H1 (cell line): ENCODE measurements around the gene DAO. TPM values are rescaled to one million over a fixed set of nuclear protein-coding genes. Genes with fewer than 3 reads are reported as not detected.

Experiments
- CTCF ChIA-PET: fragments of 300-600 bp; sonication (Branson Sonifier 250); formaldehyde crosslinking; loops from one replicate; lab custom pipeline; 2021; ENCODE audit not compliant: partially characterized antibody; lab: Charles Lee
- POLR2A ChIA-PET: fragments of 300-600 bp; sonication (Branson Sonifier 250); formaldehyde crosslinking; loops from one replicate; lab custom pipeline; 2021; ENCODE audit warnings: inconsistent platforms; ENCODE audit not compliant: partially characterized antibody; lab: Charles Lee
- DNase-seq, 2 experiments: peaks; one replicate each; pipeline versions ENCODE4 v3.0.0 to v3.0.0-alpha.2; 2010 to 2022; ENCODE audit warnings: low spot score in 2 of 2, low read depth in 1 of 2, mixed read lengths in 1 of 2
- FAIRE-seq: peaks from 2 replicates; lab custom pipeline; 2011; peaks lifted over from hg19 to GRCh38; lab: Jason Lieb, UNC
- H2AFZ ChIP-seq: 2 replicates; pipeline ENCODE4 v1.8.1; 2012; ENCODE audit warnings: low read length, inconsistent platforms
- H2AK5ac ChIP-seq: 2 replicates; pipeline ENCODE4 v1.6.1; 2013; ENCODE audit warnings: low read depth, low read length
- H2BK120ac ChIP-seq: replicated peaks from 2 replicates; pipeline ENCODE3; 2013; ENCODE audit warnings: low read depth, low read length, inconsistent platforms
- H2BK12ac ChIP-seq: 2 replicates; pipeline ENCODE4 v1.6.1; 2013; ENCODE audit warnings: low read depth, low read length
- H2BK15ac ChIP-seq: 2 replicates; pipeline ENCODE4 v1.6.1; 2013; ENCODE audit warnings: low read length
- H2BK20ac ChIP-seq: 2 replicates; pipeline ENCODE4 v1.6.1; 2013; ENCODE audit warnings: low read length
- H2BK5ac ChIP-seq: 2 replicates; pipeline ENCODE4 v1.6.1; 2013; ENCODE audit warnings: low read depth, low read length
- H3K14ac ChIP-seq: 2 replicates; pipeline ENCODE4 v1.6.1; 2013; ENCODE audit warnings: inconsistent platforms; ENCODE audit not compliant: insufficient read length
- H3K18ac ChIP-seq: 2 replicates; pipeline ENCODE4 v1.6.1; 2013; ENCODE audit warnings: low read length; ENCODE audit errors: extremely low read depth
- H3K23ac ChIP-seq: 2 replicates; pipeline ENCODE4 v1.6.1; 2013; ENCODE audit warnings: inconsistent platforms; ENCODE audit not compliant: insufficient read length
- H3K23me2 ChIP-seq: 2 replicates; pipeline ENCODE4 v1.6.1; 2013; ENCODE audit warnings: low read depth, low read length
- H3K27ac ChIP-seq: 2 replicates; pipeline ENCODE4 v1.6.1; 2011; ENCODE audit warnings: low read depth, low read length, inconsistent platforms
- H3K27me3 ChIP-seq, 4 experiments: replicated peaks in 1 of 4; 1 replicate in 1 of 4; 2 replicates in 3 of 4; pipeline versions ENCODE4 v1.6.1 to v1.8.1; 2011 to 2013; ENCODE audit warnings: low read length in 3 of 4, mild to moderate bottlenecking in 3 of 4, inconsistent platforms in 2 of 4, mixed read lengths in 2 of 4, moderate library complexity in 1 of 4; ENCODE audit not compliant: control insufficient read depth in 3 of 4, insufficient read depth in 3 of 4; ENCODE audit errors: extremely low read depth in 1 of 4
- H3K36me3 ChIP-seq, 4 experiments: 2 replicates each; pipeline versions ENCODE4 v1.6.1 to v1.8.1; 2011 to 2013; ENCODE audit warnings: mild to moderate bottlenecking in 4 of 4, low read length in 3 of 4, moderate library complexity in 2 of 4, control low read depth in 1 of 4, inconsistent platforms in 1 of 4; ENCODE audit not compliant: insufficient read depth in 4 of 4, control insufficient read depth in 2 of 4
- H3K4ac ChIP-seq: replicated peaks from 2 replicates; pipeline ENCODE3; 2013; ENCODE audit warnings: low read length, low read depth, mixed read lengths, inconsistent platforms; ENCODE audit not compliant: insufficient read length
- H3K4me1 ChIP-seq, 4 experiments: replicated peaks in 1 of 4; 1 replicate in 1 of 4; 2 replicates in 3 of 4; pipeline versions ENCODE4 v1.6.1 to v1.8.1; 2011 to 2013; ENCODE audit warnings: low read length in 3 of 4, inconsistent platforms in 2 of 4, mixed read lengths in 1 of 4; ENCODE audit not compliant: insufficient read depth in 4 of 4, control insufficient read depth in 3 of 4
- H3K4me2 ChIP-seq, 2 experiments: 2 replicates each; pipeline versions ENCODE4 v1.6.1 to v1.8.1; 2011 to 2013; ENCODE audit warnings: low read depth in 2 of 2, low read length in 2 of 2, control low read depth in 1 of 2, inconsistent platforms in 1 of 2, mild to moderate bottlenecking in 1 of 2; ENCODE audit not compliant: insufficient read depth in 1 of 2
- H3K4me3 ChIP-seq, 4 experiments: fragments of 200-600, 300-600 bp in 1 of 4; sonication (generic), shearing (Covaris generic), sonication (Bioruptor Twin) in 1 of 4; 2 replicates each; pipeline versions ENCODE4 v1.5.1 to v1.8.1; 2011 to 2016; ENCODE audit warnings: low read length in 4 of 4, low read depth in 3 of 4, control low read depth in 2 of 4, inconsistent platforms in 2 of 4, mild to moderate bottlenecking in 2 of 4, mixed read lengths in 1 of 4, moderate library complexity in 1 of 4; ENCODE audit not compliant: insufficient read depth in 2 of 4; ENCODE audit errors: extremely low read depth in 1 of 4
- H3K56ac ChIP-seq: replicated peaks from 2 replicates; pipeline ENCODE3; 2013; ENCODE audit warnings: low read depth, mild to moderate bottlenecking, mixed read lengths, low read length, inconsistent platforms; ENCODE audit not compliant: insufficient read length
- H3K79me1 ChIP-seq: 2 replicates; pipeline ENCODE4 v1.6.1; 2013; ENCODE audit warnings: low read depth, low read length, control low read depth
- H3K79me2 ChIP-seq, 2 experiments: 2 replicates each; pipeline versions ENCODE4 v1.6.1 to v1.8.1; 2012 to 2013; ENCODE audit warnings: low read length in 2 of 2, mild to moderate bottlenecking in 2 of 2, inconsistent platforms in 1 of 2; ENCODE audit not compliant: insufficient read depth in 2 of 2, control insufficient read depth in 1 of 2
- H3K9ac ChIP-seq, 4 experiments: replicated peaks in 1 of 4; 1 replicate in 1 of 4; 2 replicates in 3 of 4; pipeline versions ENCODE4 v1.6.1 to v1.8.1; 2011 to 2013; ENCODE audit warnings: low read depth in 3 of 4, low read length in 3 of 4, control low read depth in 2 of 4, mild to moderate bottlenecking in 2 of 4, moderate library complexity in 2 of 4, inconsistent platforms in 1 of 4; ENCODE audit errors: extremely low read depth in 1 of 4
- H3K9me3 ChIP-seq, 2 experiments: 2 replicates each; pipeline versions ENCODE4 v1.6.1 to v1.8.1; 2012 to 2013; ENCODE audit warnings: mild to moderate bottlenecking in 2 of 2, moderate library complexity in 2 of 2, control low read depth in 1 of 2, inconsistent platforms in 1 of 2, low read depth in 1 of 2, low read length in 1 of 2, mixed read lengths in 1 of 2; ENCODE audit not compliant: insufficient read depth in 2 of 2
- H4K20me1 ChIP-seq, 2 experiments: replicated peaks in 1 of 2; 2 replicates each; pipeline versions ENCODE3 to v1.8.1; 2011 to 2013; ENCODE audit warnings: inconsistent platforms in 2 of 2, low read length in 2 of 2, mild to moderate bottlenecking in 1 of 2; ENCODE audit not compliant: insufficient read depth in 2 of 2, control insufficient read depth in 1 of 2
- H4K5ac ChIP-seq: 2 replicates; pipeline ENCODE4 v1.6.1; 2013; ENCODE audit warnings: low read length, low read depth, mixed read lengths, inconsistent platforms; ENCODE audit not compliant: insufficient read length
- H4K8ac ChIP-seq: 2 replicates; pipeline ENCODE4 v1.8.0; 2013; ENCODE audit warnings: mild to moderate bottlenecking, moderate library complexity, low read length, inconsistent platforms; ENCODE audit not compliant: insufficient read depth; ENCODE audit errors: extremely low read depth
- H4K91ac ChIP-seq: replicated peaks from 2 replicates; pipeline ENCODE3; 2013; ENCODE audit warnings: low read length, mixed read lengths, inconsistent platforms; ENCODE audit not compliant: insufficient read length
- CBX8 ChIP-seq: fragments of 300-800, 300-1000 bp; sonication (generic); IDR thresholded peaks from 2 replicates; pipeline ENCODE4 v1.7.1; 2016; ENCODE audit warnings: low read depth, low read length, borderline replicate concordance
- CEBPB ChIP-seq: IDR thresholded peaks from 2 replicates; pipeline ENCODE4 v1.6.1; 2012; ENCODE audit warnings: low read depth, low read length
- NANOG ChIP-seq: IDR thresholded peaks from 2 replicates; pipeline ENCODE4 v1.6.1; 2011; ENCODE audit warnings: low read length, low read depth, mild to moderate bottlenecking, inconsistent platforms; ENCODE audit not compliant: insufficient read depth, poor library complexity, severe bottlenecking
- RFX5 ChIP-seq: IDR thresholded peaks from 2 replicates; pipeline ENCODE4 v1.6.1; 2011; ENCODE audit warnings: low read depth, low read length, improper control_type of control experiment, borderline replicate concordance
- TEAD4 ChIP-seq: IDR thresholded peaks from 2 replicates; pipeline ENCODE4 v1.6.1; 2012; ENCODE audit warnings: low read depth, low read length, inconsistent platforms, mixed read lengths
- WGBS, 2 experiments: shearing (Covaris generic) in 1 of 2; methylation state at CpG; one replicate each; pipeline versions ENCODE4 v1.1.6 to v1.1.7; 2013 to 2015; ENCODE audit warnings: low lambda C conversion rate in 2 of 2, mixed read lengths in 2 of 2, inconsistent platforms in 1 of 2, low coverage in 1 of 2, missing lambda C conversion rate in 1 of 2; ENCODE audit not compliant: insufficient replicate concordance in 2 of 2, insufficient coverage in 1 of 2, insufficient read length in 1 of 2; ENCODE audit errors: extremely low coverage in 1 of 2, missing lambda C conversion rate in 1 of 2; 5-methylcytosine and 5-hydroxymethylcytosine counted together
- polyA plus RNA-seq, 7 experiments: library from polyadenylated mRNA; depleted of rRNA in 3 of 7; stranded (reverse) in 5 of 7; unstranded in 2 of 7; fragments of >200 nt in 5 of 7; fragments of 200-250 nt in 2 of 7; gene quantifications; 1 replicate in 5 of 7; 2 replicates in 1 of 7; 4 replicates in 1 of 7; pipeline versions ENCODE4 v1.2.1 to v1.2.3, GENCODE V29; 2011 to 2013; ENCODE audit warnings: missing spikeins in 2 of 7, mixed read lengths in 2 of 7
- total RNA-seq: library from RNA; stranded (reverse); fragmentation: NEBNext Ultra II Directional; extraction: Animal tissue kit (Norgen Biotek cat#: 25700); gene quantifications from 2 replicates; pipeline ENCODE4 v1.2.1, GENCODE V29; 2021

The DAO gene
- total and polyA plus RNA-seq, 2 of the 8 experiments (the other 6 are each of a cell fraction or from before 2014, with no cell fraction given) = not detected

DNA sequence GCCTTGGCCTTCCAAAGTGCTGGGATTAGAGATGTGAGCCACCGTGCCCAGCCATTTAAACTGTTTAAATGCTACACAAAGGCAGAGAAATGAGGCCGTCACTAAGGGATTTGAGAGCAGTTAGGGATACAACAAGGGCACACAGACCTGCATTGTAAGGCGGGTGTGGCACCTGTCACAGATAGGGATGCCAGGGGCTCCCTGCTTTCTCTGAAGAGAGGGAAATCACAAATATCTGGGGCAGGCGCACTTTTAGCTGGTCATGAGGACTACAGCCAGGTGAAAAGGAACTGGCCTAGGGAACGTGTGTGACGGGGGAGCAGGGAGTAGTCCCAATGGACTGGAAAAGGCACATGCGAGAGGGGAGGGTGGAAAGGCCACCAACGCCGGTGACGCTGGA lies 32.2 kb upstream of the DAO start:
- Histone ChIP-seq H3K4me2 (no peak overlapping the region), H3K79me1 (peaks cover 4% of the 10 kb centered on the region; the same call in 1 of the 2 replicates), H3K56ac (no peak overlapping the region), H3K4me3 (no peak overlapping the region), H4K20me1 (peaks cover 0 to 2% of the 10 kb centered on the region in 2 experiments), H2AK5ac (no peak overlapping the region), H3K27me3 (no peaks in the 10 kb centered on the region), H3K27ac (no peak overlapping the region), H2BK120ac (no peak overlapping the region), H3K23ac (no peak overlapping the region), H4K8ac (no peak overlapping the region), H3K9ac (no peak overlapping the region), H3K23me2 (no peaks in the 10 kb centered on the region), H3K79me2 (no peaks in the 10 kb centered on the region), H4K91ac (no peak overlapping the region), H2BK5ac (no peak overlapping the region), H2BK20ac (no peak overlapping the region), H3K36me3 (peaks cover 2 to 22% (median 7%) of the 10 kb centered on the region in 4 experiments; a peak in 5 of 8 replicates), H3K18ac (no peak overlapping the region), H3K4me1 (no peaks in the 10 kb centered on the region), H2BK15ac (no peak overlapping the region), H3K9me3 (peaks cover 0 to 3% of the 10 kb centered on the region in 2 experiments; a peak in 1 of 4 replicates), H2AFZ (no peak overlapping the region), H4K5ac (no peak overlapping the region), H2BK12ac (no peak overlapping the region), H3K4ac (no peak overlapping the region), H3K14ac (no peak overlapping the region)
- POLR2A ChIA-PET = interaction anchor here (0.7 to 2.1 kb wide), 3 partner anchors 9 to 11 kb away, joined by 3 to 6 read pairs (median 3); partner anchors contain the start of gene SSH1
- no peak for DNase-seq
- 83% methylated on average over 10 of the region's 10 CpGs; no CpG with 5 or more reads in 1 of the 2 experiments for WGBS, 2 experiments
- FAIRE-seq = no peak
- CTCF ChIA-PET = interaction anchor here (0.9 to 3.5 kb wide), 15 partner anchors 9 to 183 kb away, joined by 3 to 16 read pairs (median 4); no protein-coding TSS in a partner anchor
- TF ChIP-seq RFX5 (no peak), CBX8 (no peak), TEAD4 (no peak), NANOG (no peak), CEBPB (no peak)
